Measurements from ENCODE around the gene LRMDA. TPM values are rescaled to one million over a fixed set of nuclear protein-coding genes. Genes with fewer than 3 reads are reported as not detected.

The LRMDA gene
- total and polyA plus RNA-seq, 2 of the 8 experiments (the other 6 are each of a cell fraction or from before 2014, with no cell fraction given) = 0.86 to 2.8 TPM

GRCh38 chr10:76191336-76191735 lies 759.9 kb downstream of the LRMDA start:
- Histone ChIP-seq H3K56ac (replicated peaks; ENCODE audit: insufficient read length, low read depth, low read length) (no peak overlapping the region), H2BK12ac (ENCODE audit: low read depth, low read length) (no peak overlapping the region), H2AFZ (ENCODE audit: low read length) (no peak overlapping the region), H3K79me2 (ENCODE audit: control insufficient read depth in 1 of 2, insufficient read depth in 2 of 2, low read length in 2 of 2) (no peaks in the 10 kb centered on the region), H3K27ac (ENCODE audit: low read depth, low read length) (no peak overlapping the region), H3K4me1 (replicated peaks in 1 of 4; ENCODE audit: control insufficient read depth in 3 of 4, insufficient read depth in 4 of 4, low read length in 3 of 4) (peaks cover 0 to 13% (median 1%) of the 10 kb centered on the region in 4 experiments; a peak in 3 of 7 replicates), H3K9ac (replicated peaks in 1 of 4; ENCODE audit: extremely low read depth in 1 of 4, low read depth in 3 of 4, low read length in 3 of 4) (no peak overlapping the region), H4K8ac (ENCODE audit: extremely low read depth, insufficient read depth, low read length) (no peak overlapping the region), H2AK5ac (ENCODE audit: low read depth, low read length) (no peak overlapping the region), H3K23me2 (ENCODE audit: low read depth, low read length) (no peaks in the 10 kb centered on the region), H3K14ac (ENCODE audit: insufficient read length) (no peak overlapping the region), H3K79me1 (ENCODE audit: low read depth, low read length) (no peaks in the 10 kb centered on the region), H3K23ac (ENCODE audit: insufficient read length) (no peak overlapping the region), H3K18ac (ENCODE audit: extremely low read depth, low read length) (no peak overlapping the region), H4K5ac (ENCODE audit: insufficient read length, low read depth, low read length) (no peak overlapping the region), H3K4me2 (ENCODE audit: insufficient read depth in 1 of 2, low read depth in 2 of 2, low read length in 2 of 2) (no peak overlapping the region), H2BK15ac (ENCODE audit: low read length) (no peak overlapping the region), H4K20me1 (replicated peaks in 1 of 2; ENCODE audit: control insufficient read depth in 1 of 2, insufficient read depth in 2 of 2, low read length in 2 of 2) (no peaks in the 10 kb centered on the region), H3K9me3 (ENCODE audit: insufficient read depth in 2 of 2, low read depth in 1 of 2, low read length in 1 of 2) (no peaks in the 10 kb centered on the region), H3K36me3 (ENCODE audit: control insufficient read depth in 2 of 4, insufficient read depth in 4 of 4, low read length in 3 of 4) (no peaks in the 10 kb centered on the region), H2BK20ac (ENCODE audit: low read length) (no peak overlapping the region), H3K4me3 (ENCODE audit: extremely low read depth in 1 of 4, insufficient read depth in 2 of 4, low read depth in 3 of 4, low read length in 4 of 4) (no peak overlapping the region), H2BK5ac (ENCODE audit: low read depth, low read length) (no peak overlapping the region), H3K4ac (replicated peaks; ENCODE audit: insufficient read length, low read depth, low read length) (no peak overlapping the region), H3K27me3 (replicated peaks in 1 of 4; ENCODE audit: control insufficient read depth in 3 of 4, extremely low read depth in 1 of 4, insufficient read depth in 3 of 4, low read length in 3 of 4) (no peaks in the 10 kb centered on the region), H2BK120ac (replicated peaks; ENCODE audit: low read depth, low read length) (no peak overlapping the region), H4K91ac (replicated peaks; ENCODE audit: insufficient read length, low read length) (no peak overlapping the region)
- TF ChIP-seq SP4 (IDR thresholded peaks at IDR 0.05; ENCODE audit: low read length) (no peak), KDM4A (IDR thresholded peaks at IDR 0.05; ENCODE audit: low read depth, low read length, severe bottlenecking) (no peak), CBX5 (IDR thresholded peaks at IDR 0.05; ENCODE audit: low read depth, low read length) (no peak), SUZ12 (IDR thresholded peaks at IDR 0.05; ENCODE audit: low read length) (no peak), SP1 (IDR thresholded peaks at IDR 0.05; ENCODE audit: low read depth, low read length) (no peak), BACH1 (IDR thresholded peaks at IDR 0.05; ENCODE audit: low read length) (no peak), RXRA (IDR thresholded peaks at IDR 0.05; ENCODE audit: insufficient read depth, low read depth, low read length) (no peak), CTBP2 (IDR thresholded peaks at IDR 0.05; ENCODE audit: borderline replicate concordance, insufficient read depth, insufficient read length, low read length) (no peak), ATF3 (IDR thresholded peaks at IDR 0.05; ENCODE audit: insufficient read depth, low read depth, low read length) (no peak), SP2 (IDR thresholded peaks at IDR 0.05; ENCODE audit: low read length) (no peak), JUND (IDR thresholded peaks at IDR 0.05; ENCODE audit: low read length) (no peak), CHD1 (IDR thresholded peaks at IDR 0.05; ENCODE audit: low read depth, low read length) (no peak), SIX5 (IDR thresholded peaks at IDR 0.05; ENCODE audit: low read depth, low read length) (no peak), POLR2A (IDR thresholded peaks at IDR 0.05; ENCODE audit: control extremely low read depth in 1 of 2, low read depth in 2 of 2, low read length in 2 of 2) (no peak)
- FAIRE-seq (no peak), DNase-seq (ENCODE audit: low read depth in 1 of 2, low spot score in 2 of 2) (no peak)
- WGBS, 2 experiments (ENCODE audit: extremely low coverage in 1 of 2, insufficient coverage in 1 of 2, insufficient read length in 1 of 2, insufficient replicate concordance in 2 of 2, low coverage in 1 of 2, low lambda C conversion rate in 2 of 2, missing lambda C conversion rate in 1 of 2) = 90% methylated on average over 1 of the region's 1 CpG; no CpG with 5 or more reads in 1 of the 2 experiments
- POLR2A ChIA-PET (ENCODE audit: partially characterized antibody) = no interaction called here
- CTCF ChIA-PET (ENCODE audit: partially characterized antibody) = interaction anchor here (0.7 to 1.9 kb wide), 2 partner anchors 14 to 167 kb away, joined by 3 to 4 read pairs; no protein-coding TSS in a partner anchor
